Gastroesophageal sphincter (tissue), 3 donors: ENCODE results near the gene ADGRF3.

Source experiments
- POLR2A ChIP-seq, 2 donors: fragments of 450-650 bp; IDR thresholded peaks; one replicate each; pipeline ENCODE4 v1.6.1; 2017; ENCODE audit warnings: antibody characterized with exemption in 2 of 2, mild to moderate bottlenecking in 2 of 2, moderate library complexity in 1 of 2
- POLR2AphosphoS5 ChIP-seq: sonication (generic); formaldehyde crosslinking; IDR thresholded peaks from one replicate; pipeline ENCODE4 v1.6.1; 2017; ENCODE audit warnings: antibody characterized with exemption
- TF ChIP-seq, protein P1 (sequence below), 4 experiments: fragments of 200-600 bp in 2 of 4; fragments of 450-650 bp in 2 of 4; sonication (generic) in 1 of 4; IDR thresholded peaks; one replicate each; pipeline ENCODE4 v1.5.1; 2017 to 2019; ENCODE audit warnings: antibody characterized with exemption in 4 of 4, mild to moderate bottlenecking in 2 of 4, moderate library complexity in 2 of 4

DNA sequence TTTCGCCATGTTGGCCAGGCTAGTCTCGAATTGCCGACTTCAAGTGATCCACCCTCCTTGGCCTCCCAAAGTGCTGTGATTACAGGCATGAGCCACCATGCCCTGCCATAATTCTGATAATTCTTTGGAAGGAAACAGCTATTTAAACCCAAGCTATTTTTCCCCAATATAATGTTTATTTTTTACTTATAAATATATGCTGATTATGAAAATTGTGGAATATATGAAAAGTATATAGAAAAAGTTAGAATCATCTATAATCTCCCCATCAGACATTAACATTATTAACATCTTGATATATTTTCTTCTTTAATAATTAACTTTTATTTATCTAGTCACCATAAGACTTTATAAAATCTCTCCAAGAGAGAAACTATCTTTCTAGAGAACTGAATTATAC is 60.7 kb downstream of the ADGRF3 start:
- TF ChIP-seq POLR2A (IDR thresholded peaks at IDR 0.05) (no peak), POLR2AphosphoS5 (no peak)
- TF ChIP-seq, protein P1, sequence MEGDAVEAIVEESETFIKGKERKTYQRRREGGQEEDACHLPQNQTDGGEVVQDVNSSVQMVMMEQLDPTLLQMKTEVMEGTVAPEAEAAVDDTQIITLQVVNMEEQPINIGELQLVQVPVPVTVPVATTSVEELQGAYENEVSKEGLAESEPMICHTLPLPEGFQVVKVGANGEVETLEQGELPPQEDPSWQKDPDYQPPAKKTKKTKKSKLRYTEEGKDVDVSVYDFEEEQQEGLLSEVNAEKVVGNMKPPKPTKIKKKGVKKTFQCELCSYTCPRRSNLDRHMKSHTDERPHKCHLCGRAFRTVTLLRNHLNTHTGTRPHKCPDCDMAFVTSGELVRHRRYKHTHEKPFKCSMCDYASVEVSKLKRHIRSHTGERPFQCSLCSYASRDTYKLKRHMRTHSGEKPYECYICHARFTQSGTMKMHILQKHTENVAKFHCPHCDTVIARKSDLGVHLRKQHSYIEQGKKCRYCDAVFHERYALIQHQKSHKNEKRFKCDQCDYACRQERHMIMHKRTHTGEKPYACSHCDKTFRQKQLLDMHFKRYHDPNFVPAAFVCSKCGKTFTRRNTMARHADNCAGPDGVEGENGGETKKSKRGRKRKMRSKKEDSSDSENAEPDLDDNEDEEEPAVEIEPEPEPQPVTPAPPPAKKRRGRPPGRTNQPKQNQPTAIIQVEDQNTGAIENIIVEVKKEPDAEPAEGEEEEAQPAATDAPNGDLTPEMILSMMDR (IDR thresholded peaks at IDR 0.05) = no peak
